ENCODE data around the gene KPTN. TPM values are rescaled to one million over a fixed set of nuclear protein-coding genes. Genes with fewer than 3 reads are reported as not detected.
A peak's percentile ranks its signal among the peaks of the same experiment; 100 is the strongest.

Gene KPTN
- total and polyA plus RNA-seq, 2 of the 8 experiments (the other 6 are each of a cell fraction or from before 2014, with no cell fraction given): 23.6 to 31.3 TPM

GRCh38 chr19:47470447-47471195 is 13.4 kb downstream of the KPTN start:
- Histone ChIP-seq H3K9ac (replicated peaks in 1 of 4; ENCODE audit: extremely low read depth in 1 of 4, low read depth in 3 of 4, low read length in 3 of 4) (peak overlapping the region in 1 of 4 experiments; percentile 44; a peak in 2 of 7 replicates), H3K9me3 (ENCODE audit: insufficient read depth in 2 of 2, low read depth in 1 of 2, low read length in 1 of 2) (no peaks in the 10 kb centered on the region), H3K4me3 (ENCODE audit: extremely low read depth in 1 of 4, insufficient read depth in 2 of 4, low read depth in 3 of 4, low read length in 4 of 4) (peak overlapping the region; percentile 61 to 86 (median 68); a peak in 5 of 8 replicates), H2BK20ac (ENCODE audit: low read length) (peak overlapping the region; percentile 72; the same call in 1 of the 2 replicates), H3K27ac (ENCODE audit: low read depth, low read length) (no peak overlapping the region), H4K5ac (ENCODE audit: insufficient read length, low read depth, low read length) (no peak overlapping the region), H3K79me2 (ENCODE audit: control insufficient read depth in 1 of 2, insufficient read depth in 2 of 2, low read length in 2 of 2) (no peaks in the 10 kb centered on the region), H3K14ac (ENCODE audit: insufficient read length) (no peak overlapping the region), H2AK5ac (ENCODE audit: low read depth, low read length) (0 out of 2 replicates have a peak overlapping the region, but pooled peaks have one; percentile 60), H4K20me1 (replicated peaks in 1 of 2; ENCODE audit: control insufficient read depth in 1 of 2, insufficient read depth in 2 of 2, low read length in 2 of 2) (no peaks in the 10 kb centered on the region), H2BK15ac (ENCODE audit: low read length) (no peak overlapping the region), H3K36me3 (ENCODE audit: control insufficient read depth in 2 of 4, insufficient read depth in 4 of 4, low read length in 3 of 4) (0 out of 8 replicates have a peak, but pooled peaks cover 0 to 2% (median under 1%) of the 10 kb centered on the region in 4 experiments), H4K91ac (replicated peaks; ENCODE audit: insufficient read length, low read length) (no peak overlapping the region), H3K4me1 (replicated peaks in 1 of 4; ENCODE audit: control insufficient read depth in 3 of 4, insufficient read depth in 4 of 4, low read length in 3 of 4) (peaks cover 4 to 33% (median 18%) of the 10 kb centered on the region in 4 experiments), H2BK120ac (replicated peaks; ENCODE audit: low read depth, low read length) (no peak overlapping the region), H3K4me2 (ENCODE audit: insufficient read depth in 1 of 2, low read depth in 2 of 2, low read length in 2 of 2) (peak overlapping the region; percentile 65 to 83), H2BK5ac (ENCODE audit: low read depth, low read length) (no peak overlapping the region), H3K23me2 (ENCODE audit: low read depth, low read length) (peaks cover 7% of the 10 kb centered on the region; the same call in 1 of the 2 replicates), H2AFZ (ENCODE audit: low read length) (no peak overlapping the region), H4K8ac (ENCODE audit: extremely low read depth, insufficient read depth, low read length) (no peak overlapping the region), H3K18ac (ENCODE audit: extremely low read depth, low read length) (no peak overlapping the region; the same call in 1 of the 2 replicates), H3K79me1 (ENCODE audit: low read depth, low read length) (no peaks in the 10 kb centered on the region), H2BK12ac (ENCODE audit: low read depth, low read length) (0 out of 2 replicates have a peak overlapping the region, but pooled peaks have one; percentile 50), H3K56ac (replicated peaks; ENCODE audit: insufficient read length, low read depth, low read length) (no peak overlapping the region), H3K23ac (ENCODE audit: insufficient read length) (no peak overlapping the region), H3K27me3 (replicated peaks in 1 of 4; ENCODE audit: control insufficient read depth in 3 of 4, extremely low read depth in 1 of 4, insufficient read depth in 3 of 4, low read length in 3 of 4) (peaks cover 0 to 5% (median 3%) of the 10 kb centered on the region in 4 experiments; a peak in 3 of 7 replicates), H3K4ac (replicated peaks; ENCODE audit: insufficient read length, low read depth, low read length) (no peak overlapping the region)
- WGBS, 2 experiments (ENCODE audit: extremely low coverage in 1 of 2, insufficient coverage in 1 of 2, insufficient read length in 1 of 2, insufficient replicate concordance in 2 of 2, low coverage in 1 of 2, low lambda C conversion rate in 2 of 2, missing lambda C conversion rate in 1 of 2): 57% methylated on average over 11 of the region's 13 CpGs; no CpG with 5 or more reads in 1 of the 2 experiments
- DNase-seq (ENCODE audit: low read depth in 1 of 2, low spot score in 2 of 2) (no peak), FAIRE-seq (no peak)
- ChIA-PET POLR2A (ENCODE audit: partially characterized antibody) (interaction anchor here (1.2 to 5.2 kb wide), 3 partner anchors 13 to 23 kb away, joined by 3 to 29 read pairs (median 8); partner anchors contain the start of gene KPTN), CTCF (ENCODE audit: partially characterized antibody) (interaction anchor here (0.6 to 11.5 kb wide), 2 partner anchors 13 to 35 kb away, joined by 3 to 80 read pairs; no protein-coding TSS in a partner anchor)
- no peak for TF ChIP-seq MAFK (IDR thresholded peaks at IDR 0.05; ENCODE audit: low read depth, low read length)
- TF ChIP-seq SAP30 (IDR thresholded peaks at IDR 0.05; ENCODE audit: insufficient read depth, insufficient replicate concordance, low read length): no peak
- no peak for TF ChIP-seq SIN3A (conservative IDR thresholded peaks at IDR 0.05 in 1 of 2, IDR thresholded peaks at IDR 0.05 in 1 of 2; ENCODE audit: low read depth in 1 of 2, low read length in 2 of 2)
- TF ChIP-seq RFX5 (IDR thresholded peaks at IDR 0.05; ENCODE audit: borderline replicate concordance, low read depth, low read length): no peak
- TF ChIP-seq PHF8 (conservative IDR thresholded peaks at IDR 0.05; ENCODE audit: low read depth, low read length): no peak
- no peak for TF ChIP-seq RNF2 (IDR thresholded peaks at IDR 0.05; ENCODE audit: borderline replicate concordance, low read depth, low read length, missing control alignments, poor library complexity, severe bottlenecking)
- no peak for TF ChIP-seq POU5F1 (IDR thresholded peaks at IDR 0.05; ENCODE audit: low read depth, low read length)
- no peak for TF ChIP-seq CHD2 (IDR thresholded peaks at IDR 0.05; ENCODE audit: low read length)
- no peak for TF ChIP-seq CREB1 (IDR thresholded peaks at IDR 0.05)
- no peak for TF ChIP-seq ATF3 (IDR thresholded peaks at IDR 0.05; ENCODE audit: insufficient read depth, low read depth, low read length)

Measured in H1 (cell line).